ENCODE data around the gene FOXL2NB. TPM values are rescaled to one million over a fixed set of nuclear protein-coding genes. Genes with fewer than 3 reads are reported as not detected.

Gene FOXL2NB
- total and polyA plus RNA-seq, 2 donors from 2014 or later: not detected

GRCh38 chr3:138943724-138944653, 3.0 kb upstream of the FOXL2NB start:
- Histone ChIP-seq H3K4me1 (ENCODE audit: control insufficient read depth in 2 of 3, insufficient read depth in 2 of 3, low read depth in 1 of 3, low read length in 3 of 3) (peaks cover 0 to 13% (median 0%) of the 10 kb centered on the region in 3 donors), H3K36me3 (ENCODE audit: control insufficient read depth in 2 of 3, insufficient read depth in 3 of 3, low read length in 3 of 3) (no peaks in the 10 kb centered on the region), H3K9me3 (ENCODE audit: control insufficient read depth in 2 of 3, insufficient read depth in 1 of 3, low read length in 3 of 3) (no peaks in the 10 kb centered on the region), H3K27me3 (ENCODE audit: control insufficient read depth, insufficient read depth, low read length) (peaks cover 71% of the 10 kb centered on the region), H3K4me3 (ENCODE audit: low read length in 3 of 3) (no peak overlapping the region), H3K27ac (ENCODE audit: low read depth in 2 of 2, low read length in 2 of 2) (no peak overlapping the region), H3K9ac (ENCODE audit: low read length in 3 of 3) (no peak overlapping the region)
- DNase-seq (peak in 3 of 5 donors; percentile 40 to 67 (median 65)), FAIRE-seq (no peak)
- intact Hi-C loops (cut with DNase I): no loop called here
- TF ChIP-seq CTCF (IDR thresholded peaks at IDR 0.05; ENCODE audit: borderline replicate concordance, extremely low read depth, insufficient read depth): no peak

DNA sequence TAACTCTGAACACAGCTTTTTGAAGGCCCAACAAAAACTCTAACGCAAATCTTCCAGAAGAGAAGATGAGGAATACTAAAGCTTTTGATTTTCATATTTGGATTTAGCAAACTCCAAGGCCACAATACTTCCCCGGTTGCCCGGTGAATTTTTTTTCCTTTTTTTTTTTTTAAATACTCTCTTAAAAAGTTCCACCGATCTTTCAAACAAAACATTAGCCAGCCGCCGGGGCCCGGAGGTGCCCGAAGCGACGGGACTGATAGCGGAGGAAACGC, 2.4 kb upstream of the FOXL2NB start:
- intact Hi-C loops (cut with DNase I): no loop called here
- FAIRE-seq: no peak
- Histone ChIP-seq H3K27me3 (ENCODE audit: control insufficient read depth, insufficient read depth, low read length) (peaks cover 72% of the 10 kb centered on the region), H3K4me3 (ENCODE audit: low read length in 3 of 3) (no peak overlapping the region), H3K36me3 (ENCODE audit: control insufficient read depth in 2 of 3, insufficient read depth in 3 of 3, low read length in 3 of 3) (no peaks in the 10 kb centered on the region), H3K9ac (ENCODE audit: low read length in 3 of 3) (no peak overlapping the region), H3K27ac (ENCODE audit: low read depth in 2 of 2, low read length in 2 of 2) (no peak overlapping the region), H3K4me1 (ENCODE audit: control insufficient read depth in 2 of 3, insufficient read depth in 2 of 3, low read depth in 1 of 3, low read length in 3 of 3) (peaks cover 0 to 13% (median 0%) of the 10 kb centered on the region in 3 donors), H3K9me3 (ENCODE audit: control insufficient read depth in 2 of 3, insufficient read depth in 1 of 3, low read length in 3 of 3) (no peaks in the 10 kb centered on the region)
- DNase-seq: no peak
- no peak for TF ChIP-seq CTCF (IDR thresholded peaks at IDR 0.05; ENCODE audit: borderline replicate concordance, extremely low read depth, insufficient read depth)

GRCh38 chr3:138944929-138945708, 1.9 kb upstream of the FOXL2NB start:
- no peak overlapping the region for H3K9ac ChIP-seq (ENCODE audit: low read length in 3 of 3)
- no peaks in the 10 kb centered on the region for H3K36me3 ChIP-seq (ENCODE audit: control insufficient read depth in 2 of 3, insufficient read depth in 3 of 3, low read length in 3 of 3)
- intact Hi-C loops (cut with DNase I): no loop called here
- no peak for TF ChIP-seq CTCF (IDR thresholded peaks at IDR 0.05; ENCODE audit: borderline replicate concordance, extremely low read depth, insufficient read depth)
- H3K27ac ChIP-seq (ENCODE audit: low read depth in 2 of 2, low read length in 2 of 2): no peak overlapping the region
- H3K4me3 ChIP-seq (ENCODE audit: low read length in 3 of 3): no peak overlapping the region
- H3K9me3 ChIP-seq (ENCODE audit: control insufficient read depth in 2 of 3, insufficient read depth in 1 of 3, low read length in 3 of 3): no peaks in the 10 kb centered on the region
- FAIRE-seq (no peak), DNase-seq (peak in 4 of 5 donors; percentile 45 to 72 (median 61))
- peaks cover 67% of the 10 kb centered on the region for H3K27me3 ChIP-seq (ENCODE audit: control insufficient read depth, insufficient read depth, low read length)
- H3K4me1 ChIP-seq (ENCODE audit: control insufficient read depth in 2 of 3, insufficient read depth in 2 of 3, low read depth in 1 of 3, low read length in 3 of 3): peaks cover 0 to 18% (median 0%) of the 10 kb centered on the region in 3 donors

Data from kidney (tissue), 14 donors.